HG03432 (cell line): Measurements from ENCODE around the gene TGFBR3.

Experiments used
- ATAC-seq: cut with Tn5 transposase; IDR thresholded peaks from one replicate; pipeline ENCODE4 v1.9.1; 2021; ENCODE audit warnings: mild to moderate bottlenecking, moderate library complexity; ENCODE audit not compliant: unreplicated experiment

Gene TGFBR3

DNA sequence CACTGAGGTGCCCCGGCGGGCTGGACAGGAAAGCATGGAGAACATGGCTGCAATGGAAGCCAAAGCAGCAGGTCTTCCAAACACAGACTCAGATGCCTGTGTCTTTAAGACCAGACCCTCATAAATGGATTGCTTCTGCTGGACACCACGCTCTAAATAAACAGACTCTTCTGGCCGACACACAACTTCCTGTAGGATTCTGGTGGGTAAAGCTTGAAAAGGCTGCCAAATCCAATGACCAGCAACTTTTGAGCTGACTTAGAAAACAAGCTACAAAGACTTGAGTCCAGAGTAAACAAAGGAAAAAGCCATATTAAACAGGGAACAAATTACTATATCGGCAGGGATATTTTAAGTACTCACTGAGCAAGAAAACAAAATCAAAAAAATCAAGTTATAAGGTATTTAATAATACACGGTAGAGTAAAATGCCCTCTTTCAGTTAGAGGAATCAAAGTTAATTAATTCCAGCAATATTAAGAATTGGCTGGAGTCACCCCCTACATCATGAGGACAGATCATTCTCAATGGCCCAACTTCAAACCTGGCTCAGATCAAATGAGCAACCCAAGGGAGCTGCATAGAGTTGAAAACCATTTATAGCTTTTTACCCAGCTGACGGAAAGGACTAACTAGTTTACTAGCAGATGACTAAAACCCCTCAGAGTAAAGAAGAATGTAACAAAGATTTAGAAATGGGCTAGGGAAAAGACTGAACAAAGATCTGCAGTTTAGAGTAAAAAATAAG, 102.4 kb downstream of the TGFBR3 start:
- no peak for ATAC-seq

DNA sequence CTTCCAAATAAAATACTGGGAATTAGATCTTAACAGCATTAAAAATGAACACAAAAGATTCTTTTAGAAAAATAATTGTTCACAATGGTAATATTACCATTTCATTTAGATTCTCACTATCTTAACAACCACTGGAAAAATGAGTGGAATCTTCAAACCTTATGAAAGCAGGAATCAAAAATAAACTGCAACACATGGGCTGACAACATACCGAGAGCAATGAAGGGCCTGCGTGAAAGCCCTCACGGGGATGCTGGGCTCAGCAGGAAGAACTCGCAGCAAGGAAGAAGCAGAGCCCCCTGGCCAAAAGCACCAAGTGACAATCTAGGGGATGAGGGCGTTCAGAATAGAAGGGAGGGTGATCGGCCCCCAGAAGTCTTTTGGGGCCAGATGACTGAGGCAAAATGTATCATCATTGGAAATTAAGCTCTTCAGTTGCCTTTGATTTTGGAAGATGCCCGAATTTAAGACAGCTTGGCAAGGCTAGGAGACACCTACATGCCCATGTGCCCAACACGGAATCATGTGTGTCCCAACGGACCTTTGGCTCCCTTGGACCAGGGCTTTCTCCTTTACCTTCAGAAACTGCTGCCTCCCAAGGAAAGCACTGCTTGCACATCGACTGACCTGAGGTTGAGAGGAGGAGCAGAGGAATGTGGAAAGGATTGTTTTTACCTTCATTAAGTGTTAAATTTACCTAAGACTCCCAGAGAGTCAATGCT, 103.9 kb downstream of the TGFBR3 start:
- no peak for ATAC-seq

DNA sequence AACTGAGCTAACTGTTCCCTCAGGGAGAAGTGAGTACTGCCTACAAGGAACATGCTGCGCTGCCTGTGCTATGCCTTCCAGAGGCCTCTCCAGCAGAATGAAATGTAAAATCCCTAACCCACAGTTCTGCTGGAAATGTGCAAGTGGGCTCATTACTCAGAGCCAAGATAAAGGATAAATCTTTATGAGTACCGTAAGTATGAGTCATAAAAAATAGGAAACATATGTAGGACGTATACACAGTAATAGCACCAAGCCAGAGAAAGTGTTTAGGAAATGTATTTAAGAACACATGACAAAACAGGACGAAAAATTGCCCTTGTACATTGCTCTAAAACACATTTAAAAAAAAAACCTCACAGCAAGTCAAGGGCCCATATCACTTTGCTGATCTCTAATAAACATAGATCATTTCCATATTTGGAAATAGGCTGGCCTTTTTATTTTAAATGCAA, 104.6 kb downstream of the TGFBR3 start:
- no peak for ATAC-seq

DNA sequence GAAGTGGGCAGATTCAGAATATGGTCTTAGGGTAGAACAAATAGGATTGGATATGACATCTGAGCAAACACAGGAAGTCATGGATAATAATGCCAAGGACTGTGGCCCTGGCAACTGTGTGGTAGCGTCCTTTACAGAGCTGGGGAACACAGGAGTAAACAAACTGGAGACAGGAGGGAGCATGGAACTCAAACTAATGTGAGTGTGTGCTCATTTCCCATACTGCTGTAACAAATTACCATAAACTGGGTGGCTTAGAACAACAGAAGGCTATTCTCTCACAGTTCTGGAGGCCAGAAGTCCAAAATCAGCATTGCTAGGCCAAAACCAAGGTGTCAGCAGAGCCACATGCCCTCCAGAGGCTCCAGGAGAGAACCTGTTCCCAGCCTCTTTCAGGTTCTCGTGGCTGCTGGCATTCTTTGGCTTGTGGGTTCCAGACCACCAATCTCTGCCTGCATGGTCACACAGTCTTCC, 106.4 kb downstream of the TGFBR3 start:
- no peak for ATAC-seq

DNA sequence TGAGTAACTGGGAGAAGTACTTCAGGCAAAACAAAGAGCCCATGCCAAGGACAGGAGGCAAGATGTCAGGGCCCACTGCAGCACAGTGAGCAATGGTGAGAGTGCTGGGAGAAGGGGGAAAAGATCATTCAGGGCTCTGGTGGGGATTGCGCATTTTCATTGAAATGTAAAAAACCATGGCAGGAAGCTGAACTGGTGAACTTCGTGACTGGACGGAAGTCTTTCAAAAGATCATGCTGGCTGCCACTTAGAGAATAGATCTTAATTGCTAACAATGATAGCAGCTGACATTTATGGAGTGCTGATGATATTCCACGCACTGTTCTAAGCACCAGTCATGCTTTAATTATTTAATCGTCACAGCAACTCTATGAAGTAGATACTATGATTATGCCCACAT, 107.0 kb downstream of the TGFBR3 start:
- no peak for ATAC-seq

DNA sequence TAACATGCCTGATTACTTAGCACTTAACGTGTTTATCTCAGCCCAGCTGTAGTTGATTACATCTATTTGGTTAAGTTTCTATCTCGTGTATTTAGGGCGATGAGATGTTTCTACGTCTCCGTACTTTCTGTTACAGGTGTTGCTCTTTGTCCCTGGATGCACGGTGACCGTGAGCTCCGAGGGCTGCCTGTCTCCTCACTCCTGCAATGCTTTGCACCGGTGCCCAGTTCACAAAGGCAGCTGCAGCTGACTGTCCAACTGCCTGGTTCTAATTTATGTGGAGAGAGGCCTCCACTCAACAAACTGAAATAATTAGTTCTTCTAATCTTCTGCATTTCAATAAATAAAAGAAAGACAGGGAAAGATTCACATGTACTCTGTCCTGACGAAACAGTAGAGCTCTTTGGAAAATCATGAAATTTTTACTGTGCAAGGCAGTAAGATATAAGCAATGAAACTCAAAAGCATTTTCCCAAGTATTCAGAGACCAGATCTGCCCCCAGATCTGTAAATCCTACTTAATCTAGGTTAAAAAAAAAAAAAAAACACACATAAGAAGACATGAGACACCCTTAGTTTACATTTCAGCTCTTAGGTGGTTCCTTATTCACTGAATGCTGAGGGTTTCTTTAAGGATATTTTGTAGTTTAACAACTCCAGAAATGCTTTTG, 108.2 kb downstream of the TGFBR3 start:
- ATAC-seq: no peak

DNA sequence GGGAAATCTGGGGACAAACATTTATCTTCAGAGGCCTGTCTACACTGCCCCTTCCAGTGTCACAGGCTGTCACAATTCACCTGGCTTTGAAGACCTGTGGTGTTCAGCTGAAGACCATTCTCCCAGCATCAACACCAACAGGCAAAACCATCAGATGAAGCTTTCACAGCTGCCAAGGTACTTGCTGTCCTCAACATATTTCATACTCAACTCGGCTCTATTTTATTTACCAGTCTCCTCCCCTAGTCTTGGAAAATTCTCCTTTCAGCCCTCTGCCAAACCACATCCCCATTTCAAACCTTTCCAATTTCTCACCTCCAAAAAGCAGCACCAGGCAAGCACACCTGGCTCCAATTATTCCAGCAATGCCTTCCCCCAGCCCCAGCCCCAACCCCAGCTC, 108.8 kb downstream of the TGFBR3 start:
- no peak for ATAC-seq

DNA sequence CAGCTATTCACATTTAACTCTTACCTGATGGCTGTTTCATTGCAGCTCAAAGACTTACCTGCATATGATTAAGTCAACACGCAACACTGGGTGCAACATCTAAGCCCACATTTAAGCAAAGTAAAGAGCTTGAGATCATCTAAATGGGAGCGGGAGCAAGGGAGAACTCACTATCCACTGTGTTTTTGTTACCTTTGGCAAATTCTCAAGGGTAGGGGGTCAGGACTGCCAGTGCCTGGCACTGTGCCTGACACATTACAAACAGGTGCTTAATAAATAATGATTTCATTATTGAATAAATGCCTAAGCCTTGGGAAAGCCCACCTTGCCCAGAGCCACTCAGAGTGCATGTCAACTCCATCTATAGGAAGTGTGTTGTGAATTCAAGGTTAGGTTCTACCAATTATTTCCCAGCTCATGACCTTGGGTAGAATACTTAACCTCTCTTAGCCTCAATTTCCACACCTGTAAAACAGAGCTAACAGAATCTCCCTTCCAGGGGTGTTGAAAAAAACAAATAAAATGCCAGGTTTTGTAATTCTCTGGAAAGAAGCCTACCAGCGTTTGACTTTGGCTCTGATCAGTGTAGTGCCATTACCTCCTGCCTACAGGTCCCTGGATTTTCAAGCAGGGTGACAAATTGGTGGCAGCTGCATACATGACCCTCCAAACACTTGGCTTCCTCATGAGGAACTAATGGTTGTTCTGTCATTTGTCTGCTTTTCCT, 109.7 kb downstream of the TGFBR3 start:
- no peak for ATAC-seq

DNA sequence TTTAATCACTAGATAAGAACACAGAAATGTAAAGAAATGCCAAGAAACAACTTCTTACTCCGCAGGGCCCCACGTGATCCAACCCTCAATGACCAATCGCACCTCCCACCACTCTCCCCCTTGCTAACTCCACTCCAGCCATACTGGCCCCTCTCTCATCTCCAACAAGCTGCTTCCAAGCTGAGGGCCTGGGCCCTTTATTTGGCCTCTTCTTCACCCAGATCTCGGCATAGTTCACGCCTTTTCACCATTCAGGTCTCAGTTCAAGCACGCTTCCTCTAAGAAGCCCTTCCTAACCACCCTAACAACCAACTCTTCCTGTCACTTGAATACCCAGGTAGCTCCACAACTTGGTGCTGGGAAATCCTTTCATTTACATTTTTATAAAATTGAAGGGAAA, 110.7 kb downstream of the TGFBR3 start:
- no peak for ATAC-seq

DNA sequence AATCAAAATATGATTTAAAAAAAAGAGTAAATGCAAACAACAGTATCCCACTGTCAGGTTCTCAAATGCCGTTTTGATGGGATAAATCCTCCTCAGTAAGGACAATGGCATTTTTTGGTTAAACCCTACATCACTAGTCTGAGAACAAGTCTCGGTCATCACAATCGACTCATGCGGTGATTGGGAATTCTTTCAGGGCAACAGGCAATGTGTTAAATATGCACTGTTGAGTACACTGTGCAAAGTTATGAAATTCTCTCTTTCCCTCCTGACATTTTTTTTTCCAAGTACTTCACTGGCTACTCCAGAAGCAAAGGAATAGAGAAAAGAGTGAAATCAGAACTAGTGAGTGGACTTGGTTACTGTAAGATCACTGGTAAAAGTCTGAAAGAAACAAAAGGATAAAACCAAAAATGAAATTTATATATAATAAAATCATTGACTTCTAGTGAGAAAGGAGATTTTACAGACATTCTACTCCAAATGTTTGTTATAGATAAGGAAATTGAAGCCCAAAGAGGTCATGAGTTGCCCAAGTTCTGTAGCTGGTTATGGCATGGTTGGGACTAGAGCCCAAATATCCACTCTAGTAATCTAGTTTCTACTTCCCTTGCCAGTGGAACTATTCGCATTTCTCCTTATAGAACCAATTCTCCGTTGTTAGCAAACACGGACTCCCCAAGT, 111.3 kb downstream of the TGFBR3 start:
- no peak for ATAC-seq

DNA sequence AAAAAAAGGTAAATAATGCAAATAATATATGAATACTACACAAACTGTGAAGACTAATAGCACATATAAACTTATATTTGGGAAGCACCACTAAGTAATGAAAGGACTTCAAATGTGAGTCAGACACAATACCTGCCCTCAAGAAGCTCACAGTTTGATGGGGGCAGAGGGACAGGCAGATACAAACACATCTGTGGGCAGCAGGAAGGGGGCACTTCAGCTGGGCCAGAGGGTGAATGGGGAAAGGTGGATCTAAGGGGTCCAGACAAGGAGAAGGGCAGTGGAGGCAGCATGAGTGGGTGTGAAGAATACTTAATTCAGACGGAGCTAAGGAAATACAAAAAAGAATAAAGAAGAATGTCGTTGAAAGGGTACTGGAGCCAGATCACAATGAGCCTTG, 114.2 kb downstream of the TGFBR3 start:
- no peak for ATAC-seq

DNA sequence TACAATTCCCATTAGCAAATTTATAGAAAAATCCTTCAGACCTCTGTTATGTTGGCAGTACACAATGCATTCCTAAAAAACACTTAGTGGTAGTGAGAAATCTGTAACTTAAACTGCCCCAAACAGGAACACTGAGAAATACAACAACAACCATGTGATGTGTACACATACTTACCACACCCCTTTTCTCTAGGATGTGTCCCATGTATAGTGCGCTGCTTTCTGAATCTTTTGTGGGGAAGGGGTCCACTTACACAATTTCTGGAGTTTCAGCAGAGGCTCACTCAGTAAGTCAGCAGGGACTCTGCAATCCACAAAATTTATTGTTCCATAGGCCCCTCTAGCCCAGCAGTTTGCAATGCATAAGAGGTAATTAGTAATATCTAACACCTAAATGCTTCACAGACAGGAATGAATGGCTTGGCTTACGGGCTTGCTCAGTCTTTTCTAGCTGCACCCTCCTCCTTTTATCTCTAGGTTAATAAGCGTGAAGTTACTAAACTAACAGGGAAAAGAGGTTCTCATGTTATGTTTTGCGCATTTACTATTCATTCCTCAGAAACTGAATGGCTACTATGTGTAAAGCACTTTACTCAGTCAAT, 115.2 kb downstream of the TGFBR3 start:
- ATAC-seq: no peak

DNA sequence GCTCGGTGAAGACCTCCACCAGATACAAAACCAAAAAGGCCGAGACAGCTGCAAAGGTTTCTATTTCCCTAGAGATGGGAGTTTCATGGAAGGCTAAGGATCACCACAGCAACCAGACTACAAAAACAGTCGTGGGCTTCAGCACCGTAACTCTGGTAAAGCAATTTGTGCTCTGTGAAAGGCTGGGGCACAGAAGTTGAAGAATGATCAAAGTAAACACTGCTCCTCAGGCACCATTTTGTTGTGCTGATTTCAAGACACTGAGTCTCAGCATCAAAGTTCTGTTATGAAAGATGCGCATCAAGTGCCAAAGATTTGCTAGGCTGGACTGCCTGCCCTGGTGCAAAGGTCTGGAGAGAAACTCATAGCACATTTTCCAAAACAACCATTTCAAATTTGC, 116.2 kb downstream of the TGFBR3 start:
- ATAC-seq: no peak

DNA sequence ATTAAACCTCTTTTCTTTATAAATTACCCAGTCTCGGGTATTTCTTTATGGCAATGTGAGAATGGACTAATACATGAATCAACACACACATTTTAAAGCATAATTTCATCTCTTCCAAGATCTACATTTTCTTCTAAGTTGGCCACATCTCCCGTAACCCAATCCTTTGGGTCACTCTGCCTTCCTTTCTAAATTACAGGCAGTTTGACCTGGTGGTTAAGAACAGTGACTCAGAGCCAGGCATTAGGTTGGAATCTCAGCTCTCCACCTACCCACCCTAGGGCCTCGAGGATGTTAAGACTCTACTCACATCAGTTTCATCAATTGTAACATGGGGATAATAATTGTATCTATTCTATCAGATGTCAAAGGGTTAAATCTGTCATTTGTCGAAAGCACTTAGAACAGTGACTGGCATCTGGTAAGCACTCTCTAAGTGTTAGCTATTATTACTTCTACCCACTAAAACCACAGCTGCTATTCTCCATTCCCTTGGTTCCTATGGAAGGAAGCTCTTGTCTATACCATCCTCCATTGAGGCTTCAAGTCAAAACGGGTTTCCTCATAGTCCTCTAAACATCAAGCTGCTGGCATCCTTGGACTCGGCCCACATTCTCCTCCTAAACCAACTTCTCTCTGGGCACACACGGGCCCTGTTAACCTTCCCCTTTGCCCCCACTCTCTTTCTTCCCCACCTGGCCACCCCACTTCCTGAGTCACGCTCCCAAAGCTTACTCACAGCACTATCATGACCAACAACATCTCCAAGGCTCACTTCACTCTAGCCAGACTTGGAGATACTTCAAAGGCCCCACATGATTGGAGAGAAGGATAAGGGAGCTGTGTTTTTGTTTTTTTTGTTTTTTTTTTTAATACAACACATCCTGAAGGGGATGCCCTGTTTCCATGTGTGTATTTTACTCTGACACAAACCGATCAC, 116.9 kb downstream of the TGFBR3 start:
- no peak for ATAC-seq

DNA sequence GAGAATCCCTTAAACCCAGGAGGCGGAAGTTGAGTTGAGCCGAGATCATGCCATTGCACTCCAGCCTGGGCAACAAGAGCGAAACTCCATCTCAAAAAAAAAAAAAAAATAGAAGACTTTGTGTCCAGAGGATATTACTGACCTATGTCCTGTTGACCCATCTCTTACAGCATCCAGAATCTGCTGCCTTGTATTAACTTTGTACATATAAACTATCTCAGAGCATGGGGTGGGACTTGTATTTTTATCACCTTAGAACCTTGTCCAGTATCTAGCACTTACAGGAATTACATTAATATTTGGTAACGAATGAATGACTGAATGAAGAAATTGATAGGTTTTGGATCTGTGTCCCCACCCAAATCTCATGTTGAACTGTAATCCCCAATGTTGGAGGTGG, 117.8 kb downstream of the TGFBR3 start:
- no peak for ATAC-seq

DNA sequence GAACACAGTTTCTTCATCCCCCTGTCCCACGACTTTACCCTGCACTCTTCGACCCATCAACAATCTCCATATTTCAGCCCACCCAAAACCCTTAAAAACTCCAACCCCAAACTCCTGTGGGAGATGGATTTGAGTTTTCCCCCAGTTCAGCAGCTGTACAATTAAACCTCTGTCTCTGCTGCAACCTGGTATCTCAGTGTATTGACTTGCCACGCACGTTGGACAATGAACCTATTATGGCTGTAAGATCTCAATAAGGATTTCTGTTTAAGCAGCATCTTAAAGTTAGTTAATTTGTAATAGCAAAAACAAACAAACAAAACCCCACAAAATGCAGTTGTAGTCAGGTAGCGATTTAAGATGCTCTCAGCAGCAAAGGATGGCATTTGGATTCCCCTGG, 119.1 kb downstream of the TGFBR3 start:
- no peak for ATAC-seq

DNA sequence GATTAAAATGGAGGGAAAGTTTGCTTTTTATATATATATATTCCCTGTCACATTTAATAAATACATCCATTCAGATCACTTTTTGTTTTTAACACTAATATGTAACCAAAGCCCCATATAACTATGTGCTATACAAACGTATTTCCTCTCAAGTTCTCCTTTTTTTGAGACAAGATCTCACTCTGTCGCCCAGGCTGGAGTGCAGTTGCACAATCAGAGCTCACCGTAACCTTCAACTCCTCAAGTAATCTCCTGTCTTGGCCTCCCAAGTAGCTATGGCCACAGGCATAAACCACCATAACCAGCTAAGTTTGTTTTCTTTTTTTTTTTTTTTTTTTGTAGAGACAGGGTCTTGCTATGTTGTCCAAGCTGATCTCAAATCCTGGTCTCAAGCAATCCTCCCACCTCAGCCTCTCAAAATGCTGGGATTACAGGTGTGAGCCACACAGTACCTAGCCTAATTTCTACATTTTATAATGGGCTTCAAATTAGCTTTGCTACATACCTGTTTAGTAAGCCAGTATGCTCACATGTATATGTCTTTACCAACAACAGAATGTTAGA, 120.0 kb downstream of the TGFBR3 start:
- ATAC-seq: no peak

DNA sequence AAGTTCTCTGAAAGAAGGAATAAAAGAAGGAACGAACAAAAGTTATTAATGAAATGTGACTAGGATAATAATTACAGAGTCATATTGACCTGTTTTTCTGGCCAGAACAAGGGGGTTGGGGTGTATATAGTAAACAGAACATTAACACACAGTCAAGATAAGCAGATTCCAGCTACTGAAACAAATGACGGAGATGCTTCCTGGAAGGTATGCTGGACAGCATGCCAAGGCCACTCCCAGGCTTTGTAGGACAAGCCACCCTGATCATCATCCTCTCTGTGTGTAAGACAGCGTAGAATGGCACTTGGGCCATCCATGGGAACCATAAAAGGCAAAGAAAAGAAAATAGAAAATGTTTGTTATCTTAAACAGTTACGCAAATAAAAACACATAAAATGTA, 120.7 kb downstream of the TGFBR3 start:
- ATAC-seq: no peak
